Keratinocyte (primary cell): ENCODE measurements around the gene FOXQ1. TPM values are rescaled to one million over a fixed set of nuclear protein-coding genes. Genes with fewer than 3 reads are reported as not detected.

ENCODE experiments used
- DNase-seq: peaks from one replicate; pipeline ENCODE4 v3.0.0-alpha.2; 2011; ENCODE audit warnings: low read depth, missing footprints, low spot score
- FAIRE-seq: peaks from 2 replicates; lab custom pipeline; 2011; peaks lifted over from hg19 to GRCh38; lab: Jason Lieb, UNC
- H2AFZ ChIP-seq: 2 replicates; pipeline ENCODE4 v1.6.0; 2012; ENCODE audit warnings: low read length, control low read depth, inconsistent platforms; ENCODE audit not compliant: control insufficient read depth
- H3K27ac ChIP-seq: 2 replicates; pipeline ENCODE4 v1.5.1; 2011; ENCODE audit warnings: low read length; ENCODE audit not compliant: control insufficient read depth, insufficient read depth
- H3K27me3 ChIP-seq: 3 replicates; pipeline ENCODE4 v1.6.0; 2011; ENCODE audit warnings: low read length; ENCODE audit not compliant: control insufficient read depth, insufficient read depth; ENCODE audit errors: extremely low read depth
- H3K36me3 ChIP-seq, 2 experiments: 2 replicates in 1 of 2; 3 replicates in 1 of 2; pipeline ENCODE4 v1.5.1; 2011; ENCODE audit warnings: low read length in 2 of 2, mild to moderate bottlenecking in 1 of 2; ENCODE audit not compliant: control insufficient read depth in 2 of 2, insufficient read depth in 2 of 2; ENCODE audit errors: extremely low read depth in 1 of 2
- H3K4me1 ChIP-seq: 3 replicates; pipeline ENCODE4 v1.5.1; 2011; ENCODE audit warnings: low read length; ENCODE audit not compliant: control insufficient read depth, insufficient read depth; ENCODE audit errors: extremely low read depth
- H3K4me2 ChIP-seq: 3 replicates; pipeline ENCODE4 v1.6.0; 2011; ENCODE audit warnings: low read depth, low read length; ENCODE audit not compliant: control insufficient read depth, insufficient read depth; ENCODE audit errors: extremely low read depth
- H3K4me3 ChIP-seq, 3 experiments: fragments of 200-600 bp in 1 of 3; sonication (generic) in 1 of 3; 2 replicates in 2 of 3; 3 replicates in 1 of 3; pipeline ENCODE4 v1.5.1; 2011 to 2016; ENCODE audit warnings: low read length in 3 of 3, mild to moderate bottlenecking in 3 of 3, control low read depth in 2 of 3, inconsistent platforms in 1 of 3, low read depth in 1 of 3, mixed read lengths in 1 of 3, mixed run types in 1 of 3, moderate library complexity in 1 of 3; ENCODE audit not compliant: control insufficient read depth in 2 of 3, insufficient read depth in 2 of 3; ENCODE audit errors: extremely low read depth in 1 of 3
- H3K79me2 ChIP-seq: 2 replicates; pipeline ENCODE4 v1.6.0; 2012; ENCODE audit warnings: low read length; ENCODE audit not compliant: control insufficient read depth, insufficient read depth
- H3K9ac ChIP-seq: 3 replicates; pipeline ENCODE4 v1.6.0; 2011; ENCODE audit warnings: low read length; ENCODE audit not compliant: control insufficient read depth, insufficient read depth; ENCODE audit errors: extremely low read depth
- H3K9me1 ChIP-seq: 3 replicates; pipeline ENCODE4 v1.6.0; 2011; ENCODE audit warnings: low read length; ENCODE audit not compliant: control insufficient read depth, insufficient read depth; ENCODE audit errors: extremely low read depth
- H3K9me3 ChIP-seq: 2 replicates; pipeline ENCODE4 v1.5.1; 2012; ENCODE audit warnings: low read depth, low read length; ENCODE audit not compliant: control insufficient read depth
- H4K20me1 ChIP-seq: 3 replicates; pipeline ENCODE4 v1.6.0; 2011; ENCODE audit warnings: low read length; ENCODE audit not compliant: control insufficient read depth, insufficient read depth; ENCODE audit errors: extremely low read depth
- EZH2 ChIP-seq: IDR thresholded peaks from one replicate; pipeline ENCODE4 v1.6.1; 2012; ENCODE audit warnings: inconsistent platforms, mild to moderate bottlenecking, low read length, moderate library complexity
- dilution Hi-C: fragments of 300-500 bp; cut with MboI; formaldehyde crosslinking; loops from one replicate; pipeline ENCODE4 v1.7.0; 2020; ENCODE audit warnings: low sequenced_read_pairs; ENCODE audit not compliant: extremely low pct_ligation_motif_present
- polyA plus RNA-seq, 5 experiments: library from polyadenylated mRNA; depleted of rRNA in 3 of 5; stranded (reverse) in 3 of 5; stranded (forward) in 1 of 5; unstranded in 1 of 5; fragments of >200 nt; gene quantifications; 1 replicate in 1 of 5; 2 replicates in 3 of 5; 3 replicates in 1 of 5; pipeline versions ENCODE4 v1.2.1 to v1.2.3, GENCODE V29; 2011 to 2012; ENCODE audit warnings: missing spikeins in 2 of 5, low read depth in 1 of 5, low replicate concordance in 1 of 5
- TF ChIP-seq, protein P1 (sequence below), 3 experiments: IDR thresholded peaks in 1 of 3; conservative IDR thresholded peaks in 1 of 3; optimal IDR thresholded peaks in 1 of 3; 2 replicates in 2 of 3; 3 replicates in 1 of 3; pipeline versions ENCODE3 to v1.5.1; 2011; ENCODE audit warnings: low read length in 3 of 3, mild to moderate bottlenecking in 3 of 3, moderate library complexity in 2 of 3, control low read depth in 1 of 3, inconsistent platforms in 1 of 3; ENCODE audit not compliant: insufficient read depth in 2 of 3; ENCODE audit errors: extremely low read depth in 1 of 3

The FOXQ1 gene
- polyA plus RNA-seq, 1 donor (not counting 4 experiments of a cell fraction or from before 2014, with no cell fraction given), result 5.4 TPM

DNA sequence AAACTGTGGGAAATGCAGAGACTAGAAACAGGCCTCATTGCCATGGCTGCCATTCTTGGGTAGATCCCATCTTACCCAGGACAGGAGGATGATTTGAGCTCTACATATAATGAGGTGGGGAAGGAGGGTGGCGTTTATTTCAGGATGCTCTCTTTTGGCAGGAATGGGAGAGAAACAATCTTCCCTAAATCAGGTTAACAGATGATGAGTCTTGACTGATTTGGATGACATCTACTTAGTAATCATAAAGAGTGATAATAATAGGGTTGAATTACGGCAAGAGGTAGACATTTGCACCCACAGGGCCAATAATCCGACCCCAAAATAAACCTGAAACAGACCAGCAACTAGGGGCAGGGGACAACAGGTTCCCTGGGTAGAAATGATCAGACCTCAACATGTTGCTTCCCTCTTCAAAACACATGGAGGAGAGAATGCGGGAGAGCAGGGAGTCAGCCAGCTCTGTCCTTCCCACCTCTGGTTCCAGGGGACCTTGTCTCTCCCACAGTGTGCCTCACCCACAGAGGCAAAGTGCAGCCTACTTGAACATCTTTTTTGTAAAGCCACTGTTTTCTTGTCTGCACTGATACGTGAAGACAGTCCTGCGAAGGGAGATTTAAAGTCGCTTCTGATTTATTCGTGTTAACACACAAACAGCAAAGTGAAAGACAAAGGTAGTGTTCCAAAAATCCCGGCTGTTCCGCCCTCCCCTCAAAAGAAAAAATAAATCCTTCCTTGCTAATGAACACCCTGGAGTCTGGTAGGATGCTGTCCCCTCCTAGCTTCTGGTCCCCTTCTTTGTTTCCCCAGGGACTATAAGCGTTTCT, 3.9 kb downstream of the FOXQ1 start:
- H4K20me1 ChIP-seq, result no peaks in the 10 kb centered on the region
- H3K79me2 ChIP-seq, result peaks cover 5% of the 10 kb centered on the region
- dilution Hi-C loops, result no loop called here
- H3K4me1 ChIP-seq, result peaks cover 21% of the 10 kb centered on the region
- peak overlapping the region; percentile 19 for H3K27ac ChIP-seq
- H3K9me3 ChIP-seq, result no peaks in the 10 kb centered on the region
- H3K9ac ChIP-seq, result peak overlapping the region; percentile 55
- no peaks in the 10 kb centered on the region for H3K36me3 ChIP-seq
- peak; percentile 69 for FAIRE-seq
- peak overlapping the region; percentile 96 for H3K4me2 ChIP-seq
- H2AFZ ChIP-seq, result peak overlapping the region; percentile 53
- H3K4me3 ChIP-seq, result peak overlapping the region in 2 of 3 experiments; percentile 41 to 71
- no peak for TF ChIP-seq EZH2
- TF ChIP-seq, protein P1, sequence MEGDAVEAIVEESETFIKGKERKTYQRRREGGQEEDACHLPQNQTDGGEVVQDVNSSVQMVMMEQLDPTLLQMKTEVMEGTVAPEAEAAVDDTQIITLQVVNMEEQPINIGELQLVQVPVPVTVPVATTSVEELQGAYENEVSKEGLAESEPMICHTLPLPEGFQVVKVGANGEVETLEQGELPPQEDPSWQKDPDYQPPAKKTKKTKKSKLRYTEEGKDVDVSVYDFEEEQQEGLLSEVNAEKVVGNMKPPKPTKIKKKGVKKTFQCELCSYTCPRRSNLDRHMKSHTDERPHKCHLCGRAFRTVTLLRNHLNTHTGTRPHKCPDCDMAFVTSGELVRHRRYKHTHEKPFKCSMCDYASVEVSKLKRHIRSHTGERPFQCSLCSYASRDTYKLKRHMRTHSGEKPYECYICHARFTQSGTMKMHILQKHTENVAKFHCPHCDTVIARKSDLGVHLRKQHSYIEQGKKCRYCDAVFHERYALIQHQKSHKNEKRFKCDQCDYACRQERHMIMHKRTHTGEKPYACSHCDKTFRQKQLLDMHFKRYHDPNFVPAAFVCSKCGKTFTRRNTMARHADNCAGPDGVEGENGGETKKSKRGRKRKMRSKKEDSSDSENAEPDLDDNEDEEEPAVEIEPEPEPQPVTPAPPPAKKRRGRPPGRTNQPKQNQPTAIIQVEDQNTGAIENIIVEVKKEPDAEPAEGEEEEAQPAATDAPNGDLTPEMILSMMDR (optimal IDR thresholded peaks at IDR 0.05 in 1 of 3, IDR thresholded peaks at IDR 0.05 in 1 of 3, conservative IDR thresholded peaks at IDR 0.05 in 1 of 3; ENCODE audit: extremely low read depth in 1 of 3, insufficient read depth in 2 of 3, low read length in 3 of 3), result no peak
- no peak for DNase-seq
- H3K27me3 ChIP-seq, result no peaks in the 10 kb centered on the region
- H3K9me1 ChIP-seq, result no peaks in the 10 kb centered on the region

DNA sequence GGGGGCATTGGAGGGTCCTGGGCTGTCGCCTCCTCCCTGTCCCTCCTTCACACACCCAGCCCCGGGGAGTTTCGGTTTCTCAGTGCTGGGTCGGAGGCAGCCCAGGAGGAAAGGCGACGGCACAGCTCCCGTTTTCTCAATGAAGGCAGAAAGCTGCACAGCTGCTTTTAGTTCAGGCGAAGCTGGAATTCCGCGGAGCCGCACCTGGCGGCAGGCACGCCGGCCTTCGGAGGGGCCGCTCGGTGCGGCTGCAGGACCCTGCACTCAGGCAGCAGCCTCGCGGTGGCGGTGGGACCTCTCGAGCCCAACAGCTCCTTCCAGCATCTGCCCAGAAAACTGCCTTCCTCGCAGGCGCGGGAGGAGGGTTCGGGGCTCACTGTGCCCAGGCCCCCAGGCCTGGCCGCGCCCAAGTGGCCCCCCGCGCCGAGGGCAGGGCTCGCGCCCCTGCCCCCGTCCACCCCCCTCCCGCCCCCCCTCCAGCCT, 4.6 kb downstream of the FOXQ1 start:
- Histone ChIP-seq H4K20me1 (no peaks in the 10 kb centered on the region), H3K9me1 (no peaks in the 10 kb centered on the region), H3K4me1 (peaks cover 18% of the 10 kb centered on the region), H3K27ac (peak overlapping the region; percentile 22), H3K27me3 (no peaks in the 10 kb centered on the region), H3K9ac (peak overlapping the region; percentile 55), H2AFZ (peak overlapping the region; percentile 34), H3K36me3 (no peaks in the 10 kb centered on the region), H3K4me3 (peak overlapping the region; percentile 41 to 71 (median 45)), H3K79me2 (peaks cover 5% of the 10 kb centered on the region), H3K4me2 (peak overlapping the region; percentile 96), H3K9me3 (no peaks in the 10 kb centered on the region)
- FAIRE-seq, result no peak
- dilution Hi-C loops, result no loop called here
- no peak for DNase-seq
- TF ChIP-seq, protein P1 (optimal IDR thresholded peaks at IDR 0.05 in 1 of 3, IDR thresholded peaks at IDR 0.05 in 1 of 3, conservative IDR thresholded peaks at IDR 0.05 in 1 of 3; ENCODE audit: extremely low read depth in 1 of 3, insufficient read depth in 2 of 3, low read length in 3 of 3), result peak in 1 of 3 experiments; percentile 37
- no peak for TF ChIP-seq EZH2
